Smooth muscle cell of the brain vasculature (primary cell): Measurements from ENCODE around the gene LHPP.

ENCODE experiments used
- DNase-seq: peaks from one replicate; pipeline ENCODE4 v3.0.0-alpha.2; 2012; ENCODE audit warnings: low read depth, low spot score

LHPP gene

DNA sequence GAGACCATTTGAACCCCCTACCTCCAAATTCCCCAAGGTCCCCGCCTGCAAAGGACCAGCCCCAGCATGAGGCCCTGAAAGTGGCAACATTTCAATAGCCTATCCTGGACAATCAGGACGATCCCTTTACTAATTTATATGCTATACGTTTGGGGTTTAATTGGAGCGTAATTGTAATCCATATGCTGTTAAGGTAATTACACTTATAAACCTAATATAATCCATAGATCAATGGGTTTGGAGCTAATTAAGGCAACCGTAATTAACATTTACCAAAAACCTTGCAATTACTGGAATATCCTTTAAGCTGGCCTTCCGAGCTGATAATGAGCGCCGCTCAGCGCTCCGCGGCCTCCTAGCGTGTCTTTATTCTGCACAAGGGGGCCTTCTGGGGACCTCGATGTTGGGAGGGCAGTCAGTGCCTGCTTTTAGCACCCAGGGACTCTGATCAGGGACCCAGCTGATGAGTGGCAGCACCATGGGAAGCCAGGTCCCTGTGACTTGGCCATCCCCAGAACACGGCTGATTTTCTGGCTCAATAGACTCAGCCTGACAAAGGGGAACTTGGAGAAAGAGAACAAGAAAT lies 91.2 kb downstream of the LHPP start:
- no peak for DNase-seq

DNA sequence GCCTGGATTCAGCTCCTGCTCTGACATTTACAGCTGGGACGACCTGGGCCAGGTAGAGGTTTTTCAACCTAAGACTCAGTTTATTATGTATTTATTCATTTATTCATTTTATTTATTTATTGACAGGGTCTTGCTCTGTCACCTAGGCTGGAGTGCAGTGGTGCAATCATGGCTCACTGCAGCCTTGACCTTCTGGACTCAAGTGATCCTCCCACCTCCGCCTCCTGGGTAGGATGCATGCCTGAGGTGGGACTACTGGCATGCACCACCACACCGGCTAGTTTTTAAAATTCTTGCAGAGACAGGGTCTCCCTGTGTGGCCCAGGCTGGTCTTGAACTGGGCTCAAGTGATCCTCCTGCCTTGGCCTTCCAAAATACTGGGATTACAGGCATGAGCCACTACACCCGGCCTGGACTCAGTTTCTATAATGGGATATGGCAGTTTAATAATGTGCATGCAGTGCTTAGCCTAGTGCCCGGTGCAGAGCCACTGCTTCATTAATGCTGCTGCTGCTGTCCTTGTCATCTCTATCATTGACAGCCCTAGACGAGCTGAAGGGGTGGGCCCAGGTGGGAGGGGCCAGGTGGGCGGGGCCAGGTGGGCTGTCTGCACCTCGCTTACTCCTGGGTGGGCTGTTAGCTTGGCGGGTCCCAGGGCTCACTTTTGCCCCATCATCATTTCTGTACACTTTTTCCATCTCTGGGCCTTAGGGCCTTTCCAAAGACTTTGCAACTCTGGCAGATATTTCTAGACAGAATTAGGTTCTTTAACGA lies 92.6 kb downstream of the LHPP start:
- DNase-seq, result no peak

DNA sequence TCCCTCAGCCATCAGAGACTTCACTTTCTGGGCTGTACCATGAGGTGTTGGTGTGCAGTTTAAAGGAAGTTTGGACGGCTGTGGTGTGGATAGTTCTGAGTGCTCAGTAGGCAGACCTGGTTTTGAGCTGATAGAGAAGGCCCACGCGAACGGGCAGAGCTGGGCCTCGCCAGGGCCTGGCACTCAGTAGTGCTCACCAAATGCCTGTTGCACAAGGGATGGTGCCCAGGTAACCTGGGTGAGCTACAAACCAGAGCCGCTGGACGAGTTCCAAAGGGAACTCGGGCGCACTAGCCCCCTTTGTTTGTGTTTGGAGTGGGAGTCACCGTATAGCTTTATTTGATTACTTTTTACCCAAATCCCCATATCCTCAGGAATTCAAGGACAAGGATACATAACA lies 95.5 kb downstream of the LHPP start:
- DNase-seq, result no peak

DNA sequence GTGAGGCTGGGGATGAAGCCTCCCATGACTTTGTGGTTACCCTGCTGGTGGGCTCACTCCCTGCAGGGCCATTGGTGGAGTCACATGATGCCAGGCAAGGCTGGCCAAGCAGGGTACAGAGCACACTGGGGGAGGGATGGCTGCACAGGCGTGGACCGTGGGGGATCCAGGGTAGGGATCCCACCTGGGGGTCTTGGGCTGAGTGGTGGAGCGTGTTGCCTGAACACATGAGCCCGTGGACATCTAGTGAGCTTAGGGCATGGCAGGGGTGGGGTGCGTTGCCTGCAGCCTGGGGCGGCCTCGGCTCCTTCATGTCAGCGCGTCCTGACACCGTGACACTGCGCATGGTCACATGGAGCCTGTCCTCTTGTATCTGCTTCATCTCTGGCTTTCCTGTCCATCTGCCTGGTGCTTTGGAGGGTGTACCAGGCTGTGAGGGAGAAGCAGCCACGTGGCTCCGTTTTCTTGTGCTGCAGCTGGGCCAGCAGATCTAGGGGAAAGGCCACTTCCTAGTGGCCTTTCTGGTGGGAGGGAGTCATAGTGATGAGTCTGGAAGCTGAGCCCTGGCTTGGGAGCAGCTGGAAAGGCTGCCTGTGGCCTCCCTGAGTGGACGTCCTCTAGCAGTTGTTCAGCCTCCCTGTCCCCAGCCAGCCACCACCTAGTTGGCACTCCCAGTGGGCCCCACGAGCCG lies 96.2 kb downstream of the LHPP start:
- DNase-seq, result no peak

DNA sequence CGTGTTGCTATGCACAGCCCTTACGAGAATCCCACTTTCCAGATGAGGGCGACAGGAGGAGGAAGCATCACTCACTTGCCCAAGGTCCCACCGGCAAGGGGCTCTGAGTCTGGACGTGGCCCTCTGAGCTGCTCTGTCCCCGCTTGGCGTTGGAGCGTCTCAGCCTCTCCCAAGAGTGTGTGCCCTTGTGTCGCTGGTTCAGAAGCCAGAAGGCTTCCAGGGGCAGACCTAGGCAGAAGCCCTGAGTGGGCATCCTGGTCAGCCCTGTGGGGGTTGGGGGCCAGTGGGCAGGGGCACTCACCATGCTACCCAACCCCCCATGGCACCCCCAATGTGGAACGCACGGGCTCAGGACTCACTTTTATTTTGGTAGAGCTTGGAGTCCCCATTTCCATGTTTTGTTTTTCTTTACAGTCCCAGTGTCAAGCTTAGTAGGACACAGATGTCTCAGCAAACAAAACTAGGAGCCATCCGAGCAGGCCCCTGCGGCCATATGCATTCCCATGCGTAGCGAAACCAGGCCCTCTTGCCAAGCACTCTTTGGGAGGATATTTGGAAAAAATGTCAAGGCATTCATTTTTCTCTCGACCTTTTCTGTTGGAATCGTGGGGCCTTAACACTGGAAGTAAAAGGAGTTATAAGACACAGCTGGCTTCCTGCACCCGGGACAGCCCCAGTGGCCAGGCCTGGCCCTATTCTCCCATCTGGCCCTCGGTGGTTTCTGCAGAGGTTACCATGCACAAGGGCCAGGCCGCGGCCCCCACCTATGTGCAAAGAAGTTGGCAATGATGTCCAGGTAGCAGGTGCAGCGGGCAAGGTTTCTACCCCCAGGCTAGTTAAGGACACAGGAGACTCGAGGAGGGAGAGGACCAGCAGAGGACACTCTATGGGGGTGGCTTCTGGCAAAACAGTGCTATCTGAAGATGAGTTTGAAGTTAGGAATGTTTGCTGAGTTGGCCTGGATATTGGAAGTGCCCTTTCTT lies 97.0 kb downstream of the LHPP start:
- DNase-seq, result no peak

DNA sequence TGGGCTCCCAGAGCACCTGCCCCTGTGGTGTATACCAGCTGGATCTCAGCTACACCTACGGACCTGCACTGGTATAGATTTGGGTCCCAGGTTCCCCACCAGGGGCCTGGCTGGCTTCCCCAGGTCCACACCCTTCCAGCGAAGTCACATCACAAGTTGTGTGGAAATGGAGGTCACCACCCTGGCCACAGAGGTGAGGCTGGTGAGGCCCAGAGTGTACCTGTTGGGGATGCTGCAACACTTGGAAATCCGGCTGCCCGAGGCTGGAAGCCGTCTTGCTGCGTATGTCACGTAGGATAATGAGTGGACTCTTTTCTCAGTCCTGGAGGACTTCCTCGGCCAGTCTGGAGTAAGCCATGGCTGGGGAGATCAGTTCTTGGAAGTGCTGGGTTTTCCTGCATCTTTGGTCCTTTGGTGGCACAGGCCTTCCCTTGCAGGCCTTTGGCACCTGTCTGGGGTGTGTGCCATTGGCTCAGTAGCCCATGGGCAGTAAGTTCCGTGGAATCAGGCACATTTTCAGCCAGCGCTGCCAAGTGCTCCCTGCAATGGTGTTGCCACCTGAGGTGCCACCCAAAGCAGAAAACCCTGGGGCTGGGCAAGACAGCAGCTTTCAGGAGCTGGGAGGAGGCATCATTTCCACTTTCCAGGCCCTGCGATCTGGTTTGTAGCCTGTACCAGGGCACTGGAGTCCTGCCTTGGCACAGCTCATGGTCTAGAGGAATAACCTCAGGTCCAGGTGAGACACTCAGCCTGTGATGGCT lies 97.9 kb downstream of the LHPP start:
- DNase-seq, result no peak

DNA sequence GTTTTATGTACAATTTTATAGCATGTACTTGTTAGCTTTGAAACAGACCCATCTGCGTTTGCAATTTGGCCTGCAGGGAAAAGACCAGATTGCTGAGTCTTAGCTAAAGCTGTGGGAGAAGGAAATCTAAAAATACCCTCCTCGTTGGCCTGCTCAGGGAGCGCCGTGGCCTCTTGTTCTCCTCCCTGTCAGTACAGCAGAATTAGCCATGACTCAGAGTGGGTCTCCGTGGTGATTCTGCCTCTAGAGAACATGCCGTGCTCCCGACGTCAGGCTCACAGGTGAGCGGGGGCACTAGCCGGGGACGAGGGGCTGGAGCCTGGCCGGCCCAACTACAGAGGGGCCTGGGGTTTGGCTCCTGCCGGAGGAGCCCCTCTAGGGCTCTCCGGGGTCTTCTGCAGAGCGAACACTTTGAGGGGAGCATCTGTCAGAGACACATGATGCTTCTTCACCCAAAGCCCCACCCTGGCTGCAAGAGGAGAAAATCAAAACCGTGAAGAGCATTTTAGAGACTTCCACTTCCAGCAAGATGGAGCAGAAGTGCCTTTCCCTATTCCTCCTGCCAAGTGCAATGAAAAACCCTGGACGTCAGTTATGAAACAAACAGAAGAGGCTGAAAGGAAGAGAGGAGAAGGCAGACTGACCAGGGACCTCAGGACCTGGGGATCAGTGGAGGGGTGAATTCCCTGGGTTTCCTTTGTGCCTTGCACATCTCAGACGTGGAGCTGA lies 98.9 kb downstream of the LHPP start:
- peak; percentile 76 for DNase-seq

DNA sequence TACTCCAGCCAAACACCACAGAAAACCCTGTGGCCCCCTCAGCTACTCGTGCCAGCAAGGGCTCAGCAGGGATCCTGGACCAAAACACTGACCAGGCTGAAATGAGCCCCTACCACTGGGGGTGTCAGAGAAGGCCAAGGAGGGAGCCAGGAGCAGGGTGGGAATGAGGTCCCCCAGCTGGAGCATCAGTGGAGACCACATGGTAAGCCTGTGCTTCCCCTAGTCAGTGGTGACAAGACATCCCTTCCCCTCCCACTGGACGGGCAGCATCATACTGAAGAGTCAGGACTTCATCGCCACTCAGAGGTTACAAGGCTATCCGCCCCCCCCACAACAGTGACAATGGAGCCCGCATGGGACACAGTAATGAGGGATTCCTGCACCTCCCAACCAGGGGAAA lies 99.6 kb downstream of the LHPP start:
- no peak for DNase-seq

DNA sequence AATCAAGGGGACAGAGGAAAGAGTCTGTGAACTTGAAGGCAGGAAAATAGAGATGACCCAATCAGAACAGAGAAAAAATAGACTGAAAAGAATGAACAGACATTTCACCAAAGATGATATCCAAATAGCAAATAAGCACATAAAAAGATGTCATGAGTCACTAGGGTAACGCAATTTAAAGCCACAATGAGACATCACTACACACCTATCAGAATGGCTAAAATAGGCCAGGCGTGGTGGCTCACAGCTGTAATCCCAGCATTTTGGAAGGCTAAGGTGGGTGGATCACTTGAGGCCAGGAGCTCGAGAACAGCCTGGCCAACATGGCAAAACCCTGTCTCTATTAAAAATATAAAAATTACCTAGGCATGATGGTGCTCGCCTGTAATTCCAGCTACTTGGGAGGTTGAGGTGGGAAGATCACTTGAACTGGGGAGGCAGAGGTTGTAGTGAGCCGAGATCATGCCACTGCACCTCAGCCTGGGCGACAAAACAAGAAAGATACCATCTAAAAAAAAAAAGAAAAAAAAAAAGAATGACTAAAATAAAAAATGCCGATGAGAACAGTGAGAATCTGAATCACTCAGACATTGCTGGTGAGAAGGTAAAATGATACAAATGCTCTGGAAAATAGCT lies 100.9 kb downstream of the LHPP start:
- no peak for DNase-seq

DNA sequence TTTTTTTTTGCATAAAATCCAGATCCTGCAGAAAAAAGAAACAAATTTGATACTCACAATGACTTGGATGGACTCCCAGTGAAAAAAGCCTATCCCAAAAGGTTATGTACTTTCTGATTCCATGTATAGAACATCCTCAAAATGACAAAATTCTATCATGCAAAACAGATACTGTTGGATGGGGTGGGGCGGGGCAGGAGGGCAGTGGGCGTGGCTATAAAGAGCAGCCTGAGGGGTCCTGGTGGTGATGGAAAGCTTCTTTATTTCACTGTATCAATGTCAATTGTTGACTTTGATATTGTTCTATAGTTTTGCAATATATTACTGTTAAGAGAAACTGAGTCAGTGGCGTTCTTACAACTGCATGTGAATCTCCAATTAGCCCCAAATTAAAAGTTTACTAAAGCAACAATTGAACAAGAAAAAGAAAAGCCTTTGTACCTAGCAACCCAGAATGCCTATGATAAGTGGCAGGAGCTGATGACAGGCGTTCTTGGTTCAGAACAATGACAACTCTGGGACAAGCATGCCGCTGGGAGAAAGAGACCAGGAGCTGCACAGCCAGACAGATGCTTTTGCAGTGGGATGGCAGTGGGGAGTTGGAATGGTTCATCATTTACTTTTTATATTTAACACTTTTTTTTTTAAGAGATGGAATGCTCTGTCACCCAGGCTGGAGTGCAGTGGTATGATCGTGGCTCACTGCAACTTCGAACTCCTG lies 101.9 kb downstream of the LHPP start:
- DNase-seq, result no peak

DNA sequence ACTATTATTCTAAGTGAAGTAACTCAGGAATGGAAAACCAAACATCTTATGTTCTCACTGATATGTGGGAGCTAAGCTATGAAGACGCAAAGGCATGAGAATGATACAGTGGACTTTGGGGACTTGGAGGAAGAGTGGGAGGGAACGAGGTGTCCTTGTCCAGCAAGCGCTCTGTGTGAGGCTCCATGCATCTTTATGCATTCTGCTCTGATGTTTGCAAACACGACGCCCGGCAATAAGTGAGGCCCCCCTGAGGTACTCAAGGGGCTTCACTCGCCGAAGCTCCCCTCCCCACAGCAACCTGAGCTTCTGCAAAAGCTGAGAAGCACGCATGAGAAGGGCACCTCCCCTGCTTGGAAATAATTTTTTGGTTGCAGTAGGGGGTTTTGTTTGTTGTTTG lies 103.3 kb downstream of the LHPP start:
- no peak for DNase-seq

DNA sequence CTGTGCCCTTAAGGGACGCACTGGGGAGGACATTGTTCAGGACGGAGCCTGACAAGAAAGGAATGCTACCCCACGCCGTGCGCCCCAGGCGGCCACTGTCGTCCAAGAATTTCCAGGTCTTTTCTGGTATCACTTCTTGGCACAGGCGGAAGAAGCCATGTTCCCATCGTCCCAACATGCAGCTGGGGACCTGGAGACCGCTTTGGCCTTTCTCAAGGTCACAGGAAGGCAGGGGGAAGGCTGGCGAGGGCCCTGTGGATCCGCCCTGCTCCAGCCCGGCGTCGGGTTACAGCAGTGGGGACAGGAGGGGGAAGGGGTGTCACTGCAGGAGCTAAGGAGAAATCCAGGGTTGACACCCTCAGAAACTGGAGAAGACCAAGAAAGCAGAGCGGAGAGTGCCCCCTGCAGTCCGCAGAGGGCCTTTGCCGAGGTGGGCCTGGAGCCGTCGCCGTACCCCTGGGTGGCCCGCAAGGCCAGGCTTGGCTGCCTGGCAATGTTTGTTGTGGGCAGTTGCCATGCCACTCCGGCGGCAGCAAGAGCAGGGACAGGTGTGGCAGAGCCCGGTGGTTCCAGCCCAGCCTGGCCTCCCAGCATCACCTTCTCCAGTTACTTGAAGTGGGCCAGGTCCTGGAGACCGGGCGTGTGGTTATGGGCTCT lies 104.1 kb downstream of the LHPP start:
- no peak for DNase-seq

DNA sequence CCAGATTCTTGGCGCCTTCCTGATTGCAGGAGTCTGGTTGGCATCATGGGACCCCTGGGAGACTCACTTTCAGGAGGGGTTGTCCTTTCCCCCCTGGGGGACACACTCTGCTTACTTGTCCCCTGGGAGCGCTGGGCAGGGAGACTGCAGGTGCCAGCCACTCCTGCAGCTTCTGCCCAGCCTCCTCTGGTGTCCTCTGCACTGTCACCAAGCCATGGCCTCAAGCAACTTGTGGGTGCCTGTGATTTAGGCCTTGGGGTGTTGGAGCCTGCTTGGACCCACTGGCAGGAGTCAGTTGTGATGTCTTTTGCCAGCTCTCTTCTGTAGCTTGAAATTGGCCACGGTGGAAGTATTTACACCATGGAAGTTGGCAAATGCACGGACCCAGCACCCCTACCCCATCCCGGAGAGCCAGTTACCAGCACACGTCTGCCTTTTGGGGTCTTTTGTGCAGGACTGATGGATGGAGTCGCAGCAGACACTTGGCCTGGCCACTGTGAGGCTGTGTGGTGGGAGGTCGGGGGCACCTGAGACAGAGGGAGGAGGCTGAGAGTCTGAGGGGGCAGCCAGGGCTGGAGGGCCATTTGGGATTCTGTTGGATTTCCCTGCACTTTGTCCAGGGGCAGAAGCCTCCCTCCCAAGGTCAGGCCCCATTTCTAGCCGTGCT lies 104.7 kb downstream of the LHPP start:
- no peak for DNase-seq

DNA sequence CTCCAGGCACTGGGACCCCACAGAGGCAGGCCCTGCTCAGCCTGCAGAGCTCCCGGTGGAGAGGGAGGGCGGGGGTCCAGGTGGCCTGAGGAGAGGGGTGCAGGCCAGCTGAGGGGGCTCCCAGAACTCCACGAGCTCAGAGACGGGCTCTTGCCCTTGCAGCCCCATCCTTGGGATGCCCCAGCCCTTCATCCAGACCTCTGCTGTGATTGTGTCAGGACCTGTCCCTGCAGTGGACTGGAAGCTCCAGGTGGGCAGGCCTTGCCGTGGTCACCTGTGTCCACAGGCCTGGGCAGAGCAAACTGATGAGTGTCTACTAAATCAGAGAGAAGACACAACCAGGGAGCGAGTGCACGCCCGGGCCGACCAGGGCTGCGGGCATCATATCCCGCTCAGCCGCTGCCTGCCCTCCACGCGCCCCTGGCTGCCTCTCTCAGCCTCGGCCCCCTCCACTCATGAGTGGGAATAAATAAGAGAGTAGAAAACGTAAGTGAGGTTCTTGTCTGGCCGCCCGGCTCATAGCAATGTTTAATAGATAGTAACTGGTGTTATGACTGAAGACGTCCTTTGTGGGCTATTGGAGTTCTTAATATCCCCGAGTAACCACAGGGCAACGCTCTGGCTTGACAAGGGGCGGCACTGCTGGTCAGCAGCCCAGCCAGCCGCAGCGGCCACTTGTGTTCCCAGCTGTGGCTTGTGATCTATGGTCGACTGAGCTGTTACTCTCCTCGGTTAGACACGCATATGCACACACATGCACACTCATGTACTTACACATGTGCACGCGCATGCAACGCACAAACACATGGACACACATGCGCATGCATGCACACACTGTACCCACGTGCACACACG lies 105.6 kb downstream of the LHPP start:
- DNase-seq, result no peak

DNA sequence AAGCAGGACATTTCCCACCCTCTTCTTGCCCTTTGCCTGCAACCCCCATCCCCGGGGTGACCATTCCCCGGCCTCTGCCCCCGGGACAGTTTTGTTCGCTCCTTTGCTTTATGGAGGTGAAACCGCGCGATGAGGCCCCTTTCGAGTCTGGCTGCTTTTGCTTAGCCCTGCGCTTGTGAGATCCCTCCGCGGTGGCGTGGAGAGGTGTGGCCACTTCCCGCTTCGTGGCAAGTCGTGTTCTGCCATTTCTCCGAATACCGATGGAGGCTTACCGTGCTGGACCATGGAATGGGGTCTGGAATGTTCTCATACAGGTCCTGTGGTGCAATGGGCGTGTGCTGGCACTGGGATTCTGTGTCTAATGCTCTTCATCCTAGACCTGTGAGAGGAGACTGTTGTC lies 106.7 kb downstream of the LHPP start:
- no peak for DNase-seq

DNA sequence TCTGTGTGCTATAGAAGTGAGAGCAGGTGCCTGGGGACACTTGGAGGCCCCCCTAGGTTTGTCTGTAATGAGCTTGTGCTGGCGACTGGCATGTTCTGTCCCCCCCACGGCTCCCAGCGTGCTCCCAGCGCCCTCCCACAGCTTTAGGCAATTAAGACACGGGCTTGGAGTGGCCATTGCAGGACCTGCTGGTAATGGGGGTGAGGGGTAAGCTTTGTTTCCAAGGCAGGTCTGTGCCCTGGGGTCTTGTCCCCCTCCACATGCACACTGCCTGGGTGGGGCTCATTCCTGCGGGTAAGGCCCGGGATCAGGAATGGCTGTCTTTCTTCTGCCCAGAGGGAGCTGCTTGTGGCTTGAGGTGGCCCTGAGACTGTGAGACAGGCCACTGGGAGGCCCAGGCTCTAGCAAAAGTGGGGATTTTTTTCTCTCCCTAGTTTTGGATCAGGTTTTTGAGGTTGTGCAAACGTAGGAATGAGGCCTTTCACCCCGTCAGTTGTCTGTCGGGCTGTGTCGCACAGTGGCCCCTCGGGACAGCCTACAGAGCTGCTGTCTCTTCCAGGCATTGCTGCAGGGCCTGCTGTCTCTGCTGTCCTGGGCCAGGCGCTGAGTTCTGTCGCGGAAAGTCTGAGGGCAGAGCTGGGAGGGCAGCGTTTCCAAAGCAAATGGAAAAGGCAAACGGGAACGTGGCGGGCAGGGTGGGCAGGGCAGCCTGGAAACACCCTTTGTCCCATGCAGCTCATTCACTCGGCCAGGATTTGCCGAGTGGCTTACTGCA lies 107.4 kb downstream of the LHPP start:
- no peak for DNase-seq
